HG02759 (cell line): ENCODE data around the gene LIMS1.
"Not testable (repeated sequence)": the region's sequence is repeated elsewhere in the genome, so short reads cannot be mapped to it uniquely, and the experiment has no call there.

Experiments used
- ATAC-seq: cut with Tn5 transposase; IDR thresholded peaks from one replicate; pipeline ENCODE4 v1.9.1; 2021; ENCODE audit warnings: mild to moderate bottlenecking, moderate library complexity; ENCODE audit not compliant: unreplicated experiment

The LIMS1 gene

GRCh38 chr2:108630567-108631405 is 96.5 kb downstream of the LIMS1 start:
- no peak for ATAC-seq

GRCh38 chr2:108632332-108633160 is 98.3 kb downstream of the LIMS1 start:
- ATAC-seq = no peak

- ATAC-seq = no peak
Measured at GRCh38 chr2:108633409-108633808, 99.1 kb downstream of the LIMS1 start.

GRCh38 chr2:108634011-108634410 is 99.7 kb downstream of the LIMS1 start:
- ATAC-seq = no peak

GRCh38 chr2:108634576-108635160 is 100.4 kb downstream of the LIMS1 start:
- ATAC-seq = no peak

GRCh38 chr2:108635630-108636354 is 101.5 kb downstream of the LIMS1 start:
- peak; percentile 14 for ATAC-seq

- peak; percentile 66 for ATAC-seq
Measured at GRCh38 chr2:108637304-108637669, 103.0 kb downstream of the LIMS1 start.

GRCh38 chr2:108640731-108641130 is 106.5 kb downstream of the LIMS1 start:
- ATAC-seq = no peak

- no peak for ATAC-seq
Measured at GRCh38 chr2:108641756-108642155, 107.5 kb downstream of the LIMS1 start.

- no peak for ATAC-seq
Measured at GRCh38 chr2:108643261-108643849, 109.1 kb downstream of the LIMS1 start.

GRCh38 chr2:108643862-108644261 is 109.6 kb downstream of the LIMS1 start:
- not testable (repeated sequence) for ATAC-seq

- not testable (repeated sequence) for ATAC-seq
Measured at GRCh38 chr2:108644446-108644845, 110.2 kb downstream of the LIMS1 start.

GRCh38 chr2:108648796-108649195 is 114.5 kb downstream of the LIMS1 start:
- not testable (repeated sequence) for ATAC-seq

- ATAC-seq = not testable (repeated sequence)
Measured at GRCh38 chr2:108650465-108650864, 116.2 kb downstream of the LIMS1 start.

- ATAC-seq = not testable (repeated sequence)
Measured at GRCh38 chr2:108651468-108651867, 117.2 kb downstream of the LIMS1 start.

- peak; percentile 98 for ATAC-seq
Measured at GRCh38 chr2:108652187-108652931, 118.1 kb downstream of the LIMS1 start.

GRCh38 chr2:108653425-108653824 is 119.2 kb downstream of the LIMS1 start:
- ATAC-seq = not testable (repeated sequence)

- not testable (repeated sequence) for ATAC-seq
Measured at GRCh38 chr2:108653849-108654248, 119.6 kb downstream of the LIMS1 start.

GRCh38 chr2:108654521-108655125 is 120.4 kb downstream of the LIMS1 start:
- ATAC-seq = not testable (repeated sequence)
